GM19372 (cell line): ENCODE measurements around the gene IL34.
"Not testable (repeated sequence)": the region's sequence is repeated elsewhere in the genome, so short reads cannot be mapped to it uniquely, and the experiment has no call there.

ENCODE experiments used
- ATAC-seq: cut with Tn5 transposase; IDR thresholded peaks from one replicate; pipeline ENCODE4 v1.9.1; 2021; ENCODE audit warnings: mild to moderate bottlenecking, low read depth, moderate library complexity; ENCODE audit not compliant: unreplicated experiment

Gene IL34

DNA sequence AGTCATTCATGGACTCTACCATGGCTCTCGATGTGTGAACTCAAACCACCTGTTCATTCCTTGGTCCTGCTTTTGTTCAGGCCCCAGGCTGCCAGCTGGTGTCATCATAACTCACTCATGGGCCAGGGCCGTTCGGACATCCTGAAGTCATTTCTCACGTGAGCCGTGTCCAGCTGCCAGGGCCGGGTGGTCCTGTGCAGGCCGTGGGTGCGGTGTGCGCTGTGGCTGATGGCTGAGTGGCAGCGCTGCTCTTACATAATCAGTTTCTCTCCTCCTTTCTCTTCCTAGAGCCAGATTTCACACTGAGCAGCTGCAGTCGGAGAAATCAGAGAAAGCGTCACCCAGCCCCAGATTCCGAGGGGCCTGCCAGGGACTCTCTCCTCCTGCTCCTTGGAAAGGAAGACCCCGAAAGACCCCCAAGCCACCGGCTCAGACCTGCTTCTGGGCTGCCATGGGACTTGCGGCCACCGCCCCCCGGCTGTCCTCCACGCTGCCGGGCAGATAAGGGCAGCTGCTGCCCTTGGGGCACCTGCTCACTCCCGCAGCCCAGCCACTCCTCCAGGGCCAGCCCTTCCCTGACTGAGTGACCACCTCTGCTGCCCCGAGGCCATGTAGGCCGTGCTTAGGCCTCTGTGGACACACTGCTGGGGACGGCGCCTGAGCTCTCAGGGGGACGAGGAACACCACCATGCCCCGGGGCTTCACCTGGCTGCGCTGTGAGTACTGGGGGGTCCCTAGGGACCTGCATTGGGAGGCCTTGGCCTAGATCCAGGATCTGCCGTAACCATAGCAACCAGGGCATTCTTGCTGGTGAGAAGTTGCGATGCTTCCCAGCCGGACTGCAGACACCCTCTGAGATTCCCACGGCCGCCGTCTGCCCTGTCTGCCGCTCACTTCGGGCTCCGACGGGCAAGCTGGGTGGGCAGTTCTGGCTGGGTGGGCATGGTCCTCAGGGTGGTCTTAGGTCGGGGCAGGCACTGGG, at the start of gene IL34:
Gene IL34, plus strand, starts transcription at position 300 of the 982 bp plus-strand sequence. Its CDS starts 389 bp downstream, at position 689.
- ATAC-seq = no peak

DNA sequence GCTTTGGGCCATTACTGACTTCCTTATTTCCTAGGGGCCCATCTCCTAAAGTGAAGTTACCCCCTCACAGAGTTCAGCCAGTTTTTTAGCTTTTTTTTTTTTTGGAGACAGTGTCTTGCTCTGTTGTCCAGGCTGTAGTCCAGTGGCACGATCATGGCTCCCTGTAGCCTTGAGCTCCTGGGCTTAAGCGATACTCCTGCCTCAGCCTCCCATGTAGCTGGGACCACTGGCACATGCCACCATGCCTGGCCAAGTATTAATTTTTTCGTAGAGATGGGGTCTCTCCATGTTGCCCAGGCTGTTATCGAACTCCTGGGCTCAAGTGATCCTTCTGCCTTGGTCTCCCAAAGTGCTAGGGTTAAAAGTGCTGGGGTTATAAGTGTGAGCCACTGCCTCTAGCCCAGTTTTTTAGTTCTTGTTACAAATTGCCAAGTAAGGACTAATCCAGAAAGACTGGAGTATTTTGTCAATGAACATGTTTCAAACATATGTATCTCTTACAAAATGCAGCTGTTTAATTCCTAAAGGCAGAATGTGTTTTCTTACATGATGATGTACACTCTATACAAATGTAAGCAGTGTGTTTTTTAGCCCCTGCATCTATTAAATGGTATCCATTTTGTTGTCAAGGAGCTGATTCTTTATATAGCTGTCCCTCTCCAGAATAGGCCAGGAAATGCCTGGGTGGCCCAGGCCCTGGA, 49.1 kb upstream of the IL34 start:
- no peak for ATAC-seq

DNA sequence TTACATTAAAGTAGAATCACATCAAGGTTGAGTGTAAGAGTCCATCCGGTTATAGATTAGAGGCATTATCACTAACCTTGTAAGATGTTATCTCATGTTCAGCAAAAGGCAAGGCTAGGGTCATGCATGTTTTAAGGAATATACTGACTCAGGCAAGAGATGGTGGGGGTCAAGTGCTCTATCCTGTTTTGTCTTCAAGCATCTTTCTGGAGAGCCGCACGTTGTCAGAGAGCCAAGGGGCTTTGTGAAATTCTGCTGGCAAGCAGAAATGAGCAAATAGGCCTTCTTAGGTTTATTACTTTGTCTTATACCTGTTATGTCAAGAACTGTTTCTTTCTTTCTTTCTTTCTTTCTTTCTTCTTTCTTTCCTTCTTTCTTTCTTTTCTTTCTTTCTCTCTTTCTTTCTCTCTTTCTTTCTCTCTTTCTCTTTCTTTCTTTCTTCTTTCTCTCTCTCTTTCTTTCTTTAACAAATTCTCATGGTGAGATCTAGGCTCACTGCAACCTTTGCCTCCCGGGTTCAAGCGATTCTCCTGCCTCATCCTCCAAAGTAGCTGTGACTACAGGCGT, 47.3 kb upstream of the IL34 start:
- ATAC-seq = no peak

DNA sequence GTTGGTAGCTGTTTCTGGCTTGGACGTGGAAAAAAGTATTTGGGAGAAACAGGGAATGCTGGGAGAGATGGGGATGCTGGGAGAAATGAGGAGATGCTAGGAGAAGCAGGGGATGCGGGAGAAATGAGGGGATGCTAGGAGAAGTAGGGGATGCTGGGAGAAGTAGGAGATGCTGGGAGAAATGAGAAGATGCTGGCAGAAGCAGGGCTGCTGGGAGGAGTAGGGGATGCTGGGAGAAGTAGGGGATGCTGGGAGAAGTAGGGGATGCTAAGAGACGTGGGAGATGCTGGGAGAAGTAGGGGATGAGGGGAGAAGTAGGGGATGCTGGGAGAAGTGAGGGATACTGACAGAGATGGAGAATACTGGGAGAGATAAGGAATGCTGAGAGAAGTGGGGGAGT, 45.6 kb upstream of the IL34 start:
- ATAC-seq = no peak

DNA sequence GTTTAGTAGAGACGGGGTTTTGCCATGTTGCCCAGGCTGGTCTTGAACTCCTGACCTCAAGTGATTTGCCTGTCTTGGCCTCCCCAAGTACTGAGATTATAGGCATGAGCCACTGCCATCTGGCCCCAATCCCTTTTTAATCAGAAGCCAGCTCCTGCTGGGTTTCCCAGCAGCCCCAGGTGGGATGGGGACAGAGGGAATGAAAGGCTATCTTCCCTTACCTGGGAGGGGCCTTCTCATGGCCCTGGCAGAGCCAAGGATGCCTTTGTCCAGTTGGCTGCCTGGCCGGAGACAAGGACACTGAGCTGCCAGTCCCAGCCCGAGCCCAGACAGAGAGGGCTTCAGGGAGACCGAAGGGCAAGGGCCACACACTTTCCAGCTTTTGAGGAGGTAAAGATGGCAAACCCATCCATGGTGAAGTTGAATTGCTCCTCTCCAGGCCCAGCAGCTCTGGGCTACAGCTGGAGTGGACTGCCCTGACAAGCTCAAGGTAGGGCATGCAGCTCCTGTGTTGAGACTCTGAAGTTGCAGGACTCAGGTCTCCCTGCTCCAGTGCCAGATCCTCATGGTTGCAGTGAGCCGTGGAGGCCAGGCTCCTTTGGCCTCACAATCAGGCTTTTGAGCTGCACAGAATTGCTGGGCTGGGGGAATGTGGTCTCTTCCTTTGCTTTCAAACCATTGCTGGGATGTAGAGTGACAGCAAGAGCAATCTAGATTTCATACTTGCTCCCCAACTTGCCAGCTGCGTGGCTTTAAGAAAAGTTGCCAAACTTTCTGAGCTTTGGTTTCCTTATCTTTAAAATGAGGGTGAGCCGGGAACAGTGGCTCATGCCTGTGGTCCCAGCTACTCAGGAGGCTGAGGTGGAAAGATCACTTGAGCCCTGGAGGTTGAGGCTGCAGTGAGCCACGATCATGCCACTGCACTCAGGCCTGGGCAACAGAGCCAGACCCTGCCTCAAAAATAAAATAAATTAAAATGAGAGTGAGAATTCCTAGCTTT, 44.5 kb upstream of the IL34 start:
- ATAC-seq = no peak

DNA sequence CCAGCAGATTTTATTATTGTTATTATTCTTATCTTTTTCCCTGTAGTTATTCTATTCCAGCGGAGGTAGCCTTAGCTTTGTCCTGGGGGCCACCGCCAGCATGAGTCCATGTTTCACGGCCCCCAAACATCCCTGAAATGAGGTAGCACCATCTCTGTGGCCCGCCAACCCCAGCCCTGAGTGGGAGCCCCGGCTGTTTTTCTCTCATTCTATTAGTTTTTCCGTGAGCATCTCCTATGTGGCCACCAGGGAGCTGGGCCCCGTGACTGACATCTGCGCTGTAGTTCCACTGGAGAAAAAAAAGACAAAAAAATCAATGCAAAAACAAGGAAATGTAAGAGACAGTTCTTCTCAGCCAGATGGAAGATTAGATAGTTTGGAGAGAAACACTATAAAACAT, 43.5 kb upstream of the IL34 start:
- ATAC-seq = no peak

DNA sequence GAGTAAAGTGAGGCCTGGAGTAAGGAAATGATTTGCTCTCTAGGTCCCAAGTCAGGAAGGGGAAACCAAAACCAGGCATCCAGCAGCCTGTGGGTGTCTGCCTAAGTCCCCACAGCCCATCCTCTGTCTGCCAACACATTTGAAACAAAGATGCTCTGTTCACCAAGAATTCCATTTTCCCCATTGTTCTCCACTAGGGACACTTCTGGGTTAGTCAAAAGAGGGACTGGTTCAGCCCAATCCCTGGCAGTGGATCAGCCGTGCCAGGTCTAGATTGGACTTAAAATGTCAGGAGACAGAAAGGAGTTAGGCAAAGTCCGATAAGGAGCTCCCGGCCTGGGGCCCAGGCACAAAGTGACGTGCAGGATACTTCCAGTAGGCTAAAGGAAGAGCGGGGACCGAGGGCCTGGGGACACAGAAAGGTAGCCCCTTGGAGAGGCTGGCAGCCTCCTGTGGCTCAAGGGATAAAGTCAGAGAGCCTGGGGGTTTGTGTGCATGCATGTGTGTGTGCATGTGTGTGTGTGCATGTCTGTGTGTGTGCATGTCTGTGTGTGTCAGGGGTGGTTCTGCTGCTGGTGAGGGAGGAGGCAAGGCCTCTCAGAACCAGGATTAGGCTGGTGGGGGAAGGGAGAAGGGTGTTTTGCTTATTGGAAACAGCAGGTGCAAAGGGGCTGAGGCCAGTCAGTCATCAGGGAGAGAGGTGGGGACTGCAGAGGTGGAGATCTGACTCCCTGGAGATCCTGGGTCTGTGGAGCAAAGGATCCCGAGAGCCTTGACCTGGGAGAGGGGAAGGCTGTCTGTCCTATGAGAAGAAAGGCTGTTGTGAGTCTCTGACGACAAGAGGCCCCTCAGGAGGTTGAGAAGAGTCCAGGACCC, 41.7 kb upstream of the IL34 start:
- no peak for ATAC-seq

DNA sequence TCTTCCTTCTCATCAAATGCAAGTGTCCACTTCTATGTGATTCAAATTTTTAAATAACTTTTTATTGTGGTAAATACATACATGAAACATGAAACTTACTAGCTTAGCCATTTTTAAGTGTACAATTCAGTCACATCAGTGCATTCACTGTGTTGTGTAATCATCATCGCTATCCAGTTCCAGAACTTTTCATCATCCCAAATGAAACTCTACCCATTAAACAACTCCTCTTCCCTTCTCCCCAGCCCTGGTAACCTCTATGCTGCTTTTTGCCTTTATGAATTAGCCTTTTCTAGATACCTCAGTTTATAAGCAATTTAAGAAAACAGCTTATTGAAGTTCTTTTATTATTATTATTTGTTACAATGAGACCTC, 41.1 kb upstream of the IL34 start:
- ATAC-seq = no peak

DNA sequence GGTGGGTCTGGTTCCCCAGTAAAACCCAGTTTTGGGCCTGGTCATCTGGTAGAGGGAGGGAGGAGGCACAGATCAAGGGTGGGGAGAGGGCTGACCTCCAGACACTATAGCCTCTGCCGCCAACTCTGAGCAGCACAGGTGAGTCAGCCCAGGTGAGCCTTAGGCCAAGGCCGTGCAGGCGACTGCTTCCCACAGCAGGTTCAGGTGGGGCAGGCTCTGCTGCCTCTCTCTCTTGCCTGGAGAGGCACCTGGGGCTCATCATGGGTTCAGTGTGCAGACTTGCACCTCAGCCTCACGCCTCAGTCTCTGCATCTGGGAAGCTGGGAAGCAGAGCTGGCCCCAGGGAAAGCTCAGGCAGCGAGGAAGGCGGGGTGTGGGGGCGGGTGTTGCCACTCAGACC, 37.8 kb upstream of the IL34 start:
- no peak for ATAC-seq

DNA sequence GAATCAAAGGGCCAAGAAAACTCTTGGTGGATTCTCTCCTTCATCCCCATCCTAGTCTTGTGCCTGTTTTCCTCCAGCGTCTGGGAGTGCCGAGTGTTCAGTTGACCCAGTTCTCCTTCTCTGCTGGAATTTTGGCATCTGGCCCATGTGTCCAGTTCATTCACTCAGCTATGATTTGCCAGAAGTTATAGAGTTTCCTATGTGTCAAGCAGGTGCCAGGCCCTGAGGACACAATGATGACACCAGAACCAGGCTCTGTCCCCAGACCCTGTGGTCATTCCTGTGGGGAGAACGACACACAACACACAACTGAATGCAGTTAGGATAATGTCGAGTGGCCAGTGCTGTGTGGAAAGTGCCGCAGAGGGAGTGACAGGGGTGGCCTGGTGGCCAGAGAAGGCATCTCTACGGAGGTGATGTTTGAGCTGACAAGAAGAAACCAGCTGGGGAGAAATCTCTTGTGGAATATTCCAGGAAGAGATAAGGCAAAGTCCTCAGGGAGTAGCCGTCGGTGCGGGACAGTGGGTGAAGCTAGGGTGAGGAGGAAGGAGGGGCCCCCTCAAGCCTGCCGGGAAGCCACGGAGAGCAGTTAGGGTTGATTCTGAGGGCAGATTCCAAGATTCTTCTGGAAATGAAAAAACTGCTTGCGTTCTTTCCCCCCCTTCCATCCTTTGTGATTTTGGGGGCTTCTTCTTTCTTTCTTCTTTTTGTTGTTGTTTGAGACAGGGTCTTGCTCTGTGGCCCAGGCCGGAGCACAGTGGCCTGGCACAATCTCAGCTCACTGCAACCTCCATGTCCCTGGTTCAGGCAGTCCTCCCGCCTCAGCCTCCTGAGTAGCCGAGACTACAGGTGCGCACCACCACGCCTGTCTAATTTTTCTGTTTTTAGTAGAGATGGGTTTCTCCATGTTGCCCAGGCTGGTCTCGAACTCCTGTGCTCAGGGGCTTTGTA, 35.8 kb upstream of the IL34 start:
- ATAC-seq = no peak

DNA sequence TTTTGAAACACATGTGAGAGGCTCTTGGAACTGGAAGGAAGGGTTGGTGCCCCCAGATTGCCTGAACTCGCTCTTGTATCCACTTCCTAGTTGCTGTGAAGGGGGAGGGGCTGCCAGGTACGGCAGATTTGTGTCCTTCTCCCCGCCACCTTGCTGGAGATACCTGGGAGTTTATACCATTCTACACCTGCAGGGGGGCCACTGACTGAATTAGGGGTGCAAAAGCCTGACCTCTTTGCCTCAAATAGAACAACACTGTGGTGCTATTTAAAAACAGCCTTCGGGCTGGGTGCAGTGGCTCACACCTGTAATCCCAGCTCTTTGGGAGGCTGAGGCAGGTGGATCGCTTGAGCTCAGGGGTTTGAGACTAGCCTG, 35.1 kb upstream of the IL34 start:
- ATAC-seq = no peak

DNA sequence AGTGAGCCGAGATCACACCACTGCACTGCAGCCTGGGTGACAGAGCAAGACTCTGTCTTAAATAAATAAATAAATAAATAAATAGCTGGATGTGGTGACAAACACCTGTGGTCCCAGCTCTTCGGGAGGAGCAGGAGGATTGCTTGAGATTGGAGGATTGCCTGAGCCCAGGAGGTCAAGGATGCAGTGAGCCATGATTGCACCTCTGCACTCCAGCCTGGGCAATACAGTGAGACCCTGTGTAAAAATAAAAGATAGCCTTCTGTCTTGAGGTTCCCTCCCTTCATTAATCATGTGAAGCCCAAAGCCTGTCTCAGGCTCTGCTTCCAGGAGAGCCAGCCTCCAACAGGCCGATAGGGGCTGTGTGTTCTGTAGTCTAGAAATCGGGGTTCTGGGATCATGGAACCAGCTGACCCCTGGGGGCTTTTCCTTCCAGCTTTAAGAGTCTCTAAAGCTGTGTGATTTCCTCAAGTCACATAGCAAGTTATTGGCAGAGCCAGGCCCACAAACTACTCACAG, 34.5 kb upstream of the IL34 start:
- no peak for ATAC-seq

DNA sequence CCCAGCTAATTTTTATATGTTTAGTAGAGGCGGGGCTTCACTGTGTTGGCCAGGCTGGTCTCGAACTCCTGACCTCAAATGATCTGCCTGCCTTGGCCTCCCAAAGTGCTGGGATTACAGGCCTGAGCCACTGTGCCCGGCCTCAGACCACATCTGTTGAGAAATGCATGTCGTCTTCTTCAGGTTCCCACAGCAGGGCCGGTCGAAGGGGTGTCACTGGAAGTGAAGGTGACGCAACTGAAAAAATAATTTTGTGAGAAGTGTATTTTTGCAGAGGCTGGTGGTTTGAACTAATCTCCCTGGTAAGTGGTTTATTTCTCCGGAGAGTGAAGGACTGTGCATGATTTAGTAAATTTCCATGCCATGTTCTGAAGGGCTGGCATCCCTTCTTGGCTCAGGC, 33.4 kb upstream of the IL34 start:
- ATAC-seq = no peak

DNA sequence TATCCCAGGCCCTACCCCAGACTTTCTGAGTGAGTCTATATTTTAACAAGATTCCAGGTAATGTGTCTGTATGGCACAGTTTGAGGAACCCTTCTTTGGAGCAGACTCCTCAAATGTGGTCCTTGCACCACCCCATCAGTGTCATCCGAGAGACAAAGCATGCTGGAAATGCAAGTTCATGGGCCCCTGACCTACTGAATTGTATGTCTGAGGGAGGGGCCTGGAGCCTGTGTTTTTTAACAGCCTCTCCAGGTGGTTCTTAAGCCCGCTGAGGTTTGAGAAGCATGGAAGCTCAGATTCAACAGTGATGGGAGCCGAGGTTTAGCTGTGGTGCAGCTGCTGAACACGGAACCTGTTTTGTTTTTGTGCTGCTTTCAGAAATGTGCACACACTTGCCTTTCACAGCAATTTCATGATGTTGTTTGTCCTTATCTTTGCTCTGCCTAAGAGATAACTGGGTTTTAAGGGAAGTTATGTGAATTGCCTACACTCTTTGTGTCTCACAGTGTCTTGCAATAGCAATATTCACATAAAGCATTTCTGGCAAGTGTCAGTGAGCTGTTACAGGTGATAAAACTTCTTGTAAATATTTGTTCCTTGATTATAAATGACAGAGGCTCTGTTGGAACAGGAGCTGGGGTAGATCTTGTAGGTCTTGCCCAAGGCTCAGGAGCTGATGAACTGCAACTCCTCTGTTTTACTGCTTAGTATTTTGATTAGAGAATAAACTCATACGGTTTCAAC, 32.0 kb upstream of the IL34 start:
- ATAC-seq = no peak

DNA sequence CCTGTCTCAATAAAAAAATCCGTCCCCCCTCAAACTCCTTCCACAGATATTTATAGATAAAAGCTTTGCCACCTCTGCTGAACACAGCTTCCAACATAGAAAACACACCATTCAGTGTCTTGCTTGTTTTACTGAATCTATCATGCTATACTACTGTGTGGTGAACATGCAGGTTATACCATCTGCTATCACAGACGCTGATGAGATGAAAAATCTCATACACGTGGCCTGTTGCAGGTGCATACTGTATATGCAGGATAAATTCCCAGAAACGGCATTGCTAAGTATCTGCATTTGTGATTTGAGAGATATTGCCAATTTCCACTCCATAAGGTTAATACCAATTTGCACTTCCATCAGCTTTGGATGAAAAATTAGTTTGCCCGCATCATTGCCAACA, 30.4 kb upstream of the IL34 start:
- ATAC-seq = no peak

DNA sequence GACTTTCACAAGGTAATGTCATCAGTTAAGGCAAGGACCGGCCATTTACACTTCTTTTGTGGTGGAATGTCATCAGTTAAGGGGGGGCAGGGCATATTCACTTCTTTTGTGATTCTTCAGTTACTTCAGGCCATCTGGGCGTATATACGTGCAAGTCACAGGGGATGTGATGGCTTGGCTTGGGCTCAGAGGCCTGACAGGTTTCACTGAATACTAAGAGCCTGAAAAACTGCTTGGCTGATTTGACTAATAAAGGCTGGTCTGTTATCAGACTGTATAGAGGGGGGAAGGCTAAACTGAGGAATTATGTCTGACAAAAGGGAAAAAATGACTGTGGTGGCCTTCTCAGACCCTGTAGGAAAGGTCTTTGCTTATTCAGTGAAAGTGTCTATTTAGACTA, 24.5 kb upstream of the IL34 start:
- not testable (repeated sequence) for ATAC-seq

DNA sequence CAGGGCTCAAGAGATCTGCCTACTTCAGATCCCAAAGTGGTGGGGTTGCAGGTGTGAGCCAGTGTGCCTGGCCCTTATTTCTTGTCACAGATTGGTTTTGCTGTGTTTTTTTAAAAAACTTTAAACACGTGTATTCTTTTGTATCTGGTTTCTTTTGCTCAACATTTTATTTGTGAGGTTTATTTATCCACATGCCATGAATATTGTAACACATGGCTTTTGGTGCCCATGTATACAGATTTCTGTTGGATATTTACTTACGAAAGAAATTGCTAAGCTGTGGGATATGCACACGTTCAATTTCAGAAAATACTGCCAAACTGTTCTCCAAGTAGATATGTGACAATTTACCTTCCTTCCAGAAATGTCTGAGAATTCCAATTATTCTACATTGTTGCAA, 18.7 kb upstream of the IL34 start:
- no peak for ATAC-seq
